Measurements from ENCODE around the gene ELFN2.

Gene ELFN2

DNA sequence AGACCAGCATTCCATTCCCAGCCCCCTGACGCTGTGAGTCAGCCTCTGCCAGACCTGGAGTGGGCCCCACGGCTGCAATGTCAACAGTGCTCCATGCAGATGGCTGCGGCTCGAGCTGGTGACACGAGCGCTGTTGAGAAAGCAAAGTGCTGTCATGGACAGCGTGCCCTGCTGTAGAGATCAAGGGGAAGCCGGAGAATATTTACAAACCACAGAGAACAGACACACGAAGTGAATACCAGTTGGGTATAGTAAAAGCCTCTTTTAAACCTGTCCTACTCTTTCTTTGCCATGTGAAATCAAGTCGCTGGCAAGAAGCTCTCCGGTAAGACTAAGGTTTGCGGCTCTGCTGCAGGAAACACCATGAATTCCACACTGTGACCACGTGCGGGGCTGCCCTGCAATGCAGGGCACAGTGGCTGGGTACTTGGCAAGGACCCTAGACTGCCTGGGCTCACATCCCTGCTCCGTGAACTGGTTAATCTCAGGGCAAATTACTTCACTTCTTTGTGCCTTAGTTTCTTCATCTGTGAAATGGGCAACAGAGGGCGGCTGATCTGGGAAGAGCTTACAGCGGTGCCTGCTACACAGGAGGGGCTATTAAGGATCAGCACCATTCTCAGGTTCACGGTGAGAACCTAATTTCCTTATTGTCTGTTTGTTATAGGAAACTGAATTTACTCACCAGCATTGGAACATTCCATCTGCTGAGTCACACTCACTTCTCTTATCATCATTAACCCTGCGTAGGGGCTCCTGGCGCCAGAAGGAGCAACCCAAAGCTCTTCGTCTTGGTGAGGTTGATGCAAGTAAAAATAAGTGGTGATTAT is 27.8 kb upstream of the ELFN2 start:
- DNase-seq (ENCODE audit: low read depth in 2 of 2): no peak

DNA sequence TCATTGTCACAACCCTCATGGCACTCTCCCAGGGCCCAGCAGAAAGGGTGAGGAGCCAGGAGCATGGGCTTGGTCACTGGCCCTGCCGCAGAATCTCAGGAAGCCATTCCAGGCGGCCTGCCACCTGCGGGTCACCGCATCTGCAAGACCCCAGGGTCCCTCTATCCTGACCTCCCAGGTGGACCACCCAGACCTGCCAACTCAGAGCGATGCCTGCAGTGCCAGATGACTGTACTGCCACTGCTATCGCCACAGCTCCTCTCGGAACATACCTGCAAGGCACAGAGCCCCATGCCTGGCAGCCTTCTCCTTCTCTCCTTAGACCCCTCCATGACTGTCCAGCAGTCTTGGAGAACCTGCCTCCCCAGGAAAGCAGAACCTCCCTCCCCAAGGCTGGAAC is 26.4 kb upstream of the ELFN2 start:
- DNase-seq (ENCODE audit: low read depth in 2 of 2): no peak

DNA sequence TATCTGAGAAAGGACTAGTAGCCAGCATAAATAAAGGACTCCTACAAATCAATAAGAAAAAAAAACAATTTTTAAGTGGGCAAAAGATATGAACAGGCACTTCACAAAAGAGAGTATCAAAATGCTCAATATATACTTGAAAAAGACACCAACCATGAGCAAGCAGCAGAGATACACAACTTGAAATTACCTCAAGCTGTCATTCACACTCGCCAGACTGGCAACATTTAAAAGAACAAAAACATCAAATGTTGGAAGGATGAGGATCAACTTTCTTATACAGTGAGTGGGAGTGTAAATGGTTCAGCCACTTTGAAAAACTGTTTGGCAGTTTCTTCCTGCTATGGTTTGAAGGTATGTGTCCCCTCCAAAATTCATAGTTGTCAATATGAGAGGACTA is 23.9 kb upstream of the ELFN2 start:
- DNase-seq (ENCODE audit: low read depth in 2 of 2): no peak

DNA sequence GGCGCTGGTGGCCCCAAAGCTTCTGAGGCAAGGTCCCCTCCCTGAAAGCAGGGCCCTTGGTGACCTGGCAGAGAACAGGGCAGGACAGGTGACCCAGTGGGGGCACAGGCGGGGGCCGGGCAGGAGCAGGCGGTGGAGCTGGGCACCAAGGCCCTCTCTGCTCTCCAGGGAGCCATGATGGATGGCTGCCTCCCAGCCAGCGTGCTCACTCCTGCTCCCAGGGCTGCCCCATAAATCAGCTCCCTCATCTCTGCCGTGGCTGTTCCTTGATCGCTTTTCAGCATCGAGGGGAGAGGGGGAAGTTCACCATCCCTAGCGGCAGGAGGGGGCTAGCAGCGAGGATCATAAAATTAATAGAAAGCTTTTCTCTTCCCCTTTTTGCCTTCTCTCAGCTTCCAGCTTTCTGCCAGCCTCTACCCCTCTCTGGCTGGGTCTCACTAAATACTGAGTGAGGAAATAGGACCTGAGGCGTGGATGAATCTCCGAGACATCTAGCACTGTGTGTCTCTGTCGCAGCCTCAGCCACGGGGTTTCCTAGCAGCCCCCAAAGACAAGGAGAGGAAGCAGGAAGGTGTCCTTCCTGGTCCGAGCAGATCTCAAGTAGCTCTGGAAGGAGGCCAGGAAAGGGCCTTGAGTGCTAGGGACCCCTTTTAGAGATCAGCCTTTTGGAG is 22.2 kb upstream of the ELFN2 start:
- no peak for DNase-seq (ENCODE audit: low read depth in 2 of 2)

DNA sequence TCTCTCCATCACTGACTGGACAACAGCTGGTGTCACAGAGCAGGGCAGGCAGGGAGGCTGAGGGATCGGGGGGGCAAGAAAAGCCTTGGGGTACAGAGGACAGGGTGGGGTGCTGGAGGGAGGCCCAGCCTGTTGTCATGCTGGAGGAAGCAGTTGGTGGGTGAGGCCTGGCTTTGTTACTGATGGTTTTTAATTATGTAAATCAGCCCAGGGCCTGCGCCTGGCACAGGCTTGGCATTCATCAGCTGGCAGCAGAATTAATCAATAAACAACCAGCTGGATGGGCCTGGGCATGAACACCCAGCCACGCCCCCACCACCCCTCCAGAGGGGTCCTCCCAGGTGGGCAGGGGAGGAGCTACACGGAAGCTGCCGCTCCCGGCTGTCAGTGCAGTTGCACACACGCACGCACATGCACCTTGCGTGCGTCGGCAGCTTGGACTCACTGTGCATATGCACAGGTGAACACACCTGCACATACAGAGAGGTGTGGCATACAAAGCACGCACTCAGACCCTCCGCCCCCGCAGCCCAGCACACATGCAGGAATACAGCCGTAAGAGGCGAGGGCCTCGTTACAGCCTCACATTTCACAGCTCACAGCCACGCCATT is 21.3 kb upstream of the ELFN2 start:
- no peak for DNase-seq (ENCODE audit: low read depth in 2 of 2)

DNA sequence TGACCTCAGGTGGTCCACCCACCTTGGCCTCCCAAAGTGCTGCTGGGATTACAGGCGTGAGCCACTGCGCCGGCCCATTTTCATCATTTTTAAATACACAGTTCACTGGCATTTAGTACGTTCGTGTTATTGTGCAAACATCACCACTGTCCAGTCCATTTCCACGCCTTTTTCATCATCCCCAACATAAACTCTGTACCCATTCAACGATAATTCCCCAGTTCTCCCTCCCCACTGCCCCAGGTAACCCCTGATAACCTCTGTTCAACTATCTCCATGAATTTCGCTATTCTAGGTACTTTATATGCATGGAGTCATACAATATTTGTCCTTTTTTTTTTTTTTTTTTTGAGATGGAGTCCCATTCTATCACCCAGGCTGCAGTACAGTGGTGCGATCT is 18.2 kb upstream of the ELFN2 start:
- DNase-seq (ENCODE audit: low read depth in 2 of 2): no peak

DNA sequence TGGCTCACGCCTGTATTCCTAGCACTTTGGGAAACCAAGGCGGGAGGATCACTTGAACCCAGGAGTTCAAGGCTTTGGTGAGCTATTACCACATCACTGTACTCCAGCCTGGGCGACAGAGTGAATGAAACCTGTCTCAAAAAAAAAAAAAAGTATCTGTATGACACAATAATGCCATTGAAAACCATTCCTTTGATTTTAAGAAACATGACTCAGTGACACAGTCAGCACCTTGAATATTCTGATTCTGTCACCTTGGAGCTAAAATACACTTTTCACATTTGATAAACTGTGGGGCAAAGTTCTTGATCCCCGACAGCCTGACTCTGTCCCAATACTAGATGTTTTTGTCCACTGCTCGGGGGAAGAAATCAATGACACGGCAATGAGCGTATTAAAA is 16.7 kb upstream of the ELFN2 start:
- DNase-seq (ENCODE audit: low read depth in 2 of 2): no peak

DNA sequence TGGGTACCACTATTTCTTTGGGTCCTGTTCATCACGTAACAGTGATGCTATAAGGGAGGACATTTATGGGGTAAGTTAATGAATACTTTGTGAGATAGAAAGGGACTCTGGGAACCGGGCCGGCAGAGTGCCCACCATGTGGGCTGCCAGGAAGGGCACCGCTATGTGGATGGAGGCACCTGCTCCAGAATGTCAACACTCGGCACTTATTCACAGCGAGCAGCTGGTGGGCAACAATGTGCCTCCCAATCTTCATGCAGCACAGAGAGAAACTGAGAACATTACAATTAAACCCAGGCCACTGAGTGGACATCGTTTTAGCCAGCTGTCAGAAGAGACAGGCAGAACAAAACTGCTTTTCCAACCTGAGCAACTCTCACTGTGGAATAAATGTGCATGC is 15.8 kb upstream of the ELFN2 start:
- DNase-seq (ENCODE audit: low read depth in 2 of 2): no peak

DNA sequence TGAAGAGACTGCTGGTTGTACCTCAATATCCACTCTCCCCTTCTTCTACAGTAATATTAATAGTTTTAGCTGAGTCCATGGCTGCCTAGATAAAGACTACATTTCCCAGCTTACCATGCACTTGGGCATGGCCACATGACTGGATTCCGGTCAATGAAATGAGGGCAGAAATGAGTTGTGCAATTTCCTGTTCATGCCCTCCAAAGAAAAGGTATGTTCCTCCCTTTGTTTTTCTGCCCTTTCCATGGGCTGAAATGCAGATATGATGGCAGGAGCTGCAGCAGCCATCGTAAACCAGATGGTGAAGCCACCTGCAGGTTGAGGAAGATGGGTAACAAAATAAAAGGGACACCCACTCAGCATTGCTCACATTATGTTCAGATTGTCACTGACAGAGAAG is 15.3 kb upstream of the ELFN2 start:
- no peak for DNase-seq (ENCODE audit: low read depth in 2 of 2)

DNA sequence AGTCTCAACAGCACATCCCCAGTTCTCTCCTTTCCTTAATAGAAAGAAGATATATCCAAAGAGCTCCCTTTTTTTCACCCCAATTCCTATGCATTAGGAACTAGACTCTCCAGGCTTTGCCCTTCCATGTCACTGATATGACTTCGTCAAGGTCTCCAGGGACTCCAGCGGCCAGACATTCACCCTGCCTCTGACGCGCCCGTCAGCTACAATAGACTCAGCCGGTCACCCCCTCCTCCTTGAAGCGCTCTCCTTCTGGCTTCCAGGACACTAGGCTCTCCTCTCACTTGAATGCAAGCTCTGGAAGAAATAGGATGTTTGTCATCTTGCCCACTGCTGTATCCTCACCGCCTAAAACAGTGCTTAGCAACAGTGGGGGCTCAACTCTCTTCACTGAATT is 14.9 kb upstream of the ELFN2 start:
- no peak for DNase-seq (ENCODE audit: low read depth in 2 of 2)

DNA sequence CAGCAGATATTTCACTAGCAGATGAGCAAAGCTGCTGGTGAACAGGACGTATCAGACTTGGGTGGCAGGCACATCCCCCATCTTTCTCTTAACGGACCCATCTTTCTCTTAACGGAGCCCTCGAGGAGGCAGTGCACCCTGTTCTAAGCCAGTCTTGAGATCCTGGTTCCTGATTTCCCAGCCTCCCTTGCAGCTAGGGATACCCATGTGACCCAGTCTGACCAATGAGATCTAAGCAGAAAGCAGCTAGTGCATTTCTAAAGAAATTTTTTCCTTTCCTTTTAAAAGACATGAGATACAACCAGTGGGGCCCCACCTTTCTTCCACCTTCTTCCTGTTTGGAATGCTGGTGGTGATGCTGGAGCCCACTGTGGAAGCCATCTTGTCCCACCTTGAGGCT is 13.6 kb upstream of the ELFN2 start:
- DNase-seq (ENCODE audit: low read depth in 2 of 2): no peak

DNA sequence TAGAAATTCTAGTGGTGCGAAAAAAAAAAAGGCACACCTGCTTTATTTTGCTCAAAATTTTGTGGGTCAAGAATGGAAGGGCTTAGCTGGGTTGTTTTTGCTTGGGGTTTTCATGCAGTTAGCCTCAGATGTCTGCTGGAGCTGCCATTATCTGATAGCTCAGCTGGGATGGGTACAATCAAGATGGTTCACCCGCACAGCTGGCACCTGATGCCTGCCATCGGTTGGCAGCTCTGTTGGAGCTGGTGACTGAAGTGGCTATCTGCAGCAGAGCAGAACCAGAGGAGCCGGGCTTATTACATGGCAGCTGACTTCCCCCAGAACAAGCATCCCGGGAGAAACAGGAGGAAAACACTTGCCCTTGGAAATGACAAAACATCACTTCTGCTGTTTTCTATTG is 12.1 kb upstream of the ELFN2 start:
- DNase-seq (ENCODE audit: low read depth in 2 of 2): no peak

DNA sequence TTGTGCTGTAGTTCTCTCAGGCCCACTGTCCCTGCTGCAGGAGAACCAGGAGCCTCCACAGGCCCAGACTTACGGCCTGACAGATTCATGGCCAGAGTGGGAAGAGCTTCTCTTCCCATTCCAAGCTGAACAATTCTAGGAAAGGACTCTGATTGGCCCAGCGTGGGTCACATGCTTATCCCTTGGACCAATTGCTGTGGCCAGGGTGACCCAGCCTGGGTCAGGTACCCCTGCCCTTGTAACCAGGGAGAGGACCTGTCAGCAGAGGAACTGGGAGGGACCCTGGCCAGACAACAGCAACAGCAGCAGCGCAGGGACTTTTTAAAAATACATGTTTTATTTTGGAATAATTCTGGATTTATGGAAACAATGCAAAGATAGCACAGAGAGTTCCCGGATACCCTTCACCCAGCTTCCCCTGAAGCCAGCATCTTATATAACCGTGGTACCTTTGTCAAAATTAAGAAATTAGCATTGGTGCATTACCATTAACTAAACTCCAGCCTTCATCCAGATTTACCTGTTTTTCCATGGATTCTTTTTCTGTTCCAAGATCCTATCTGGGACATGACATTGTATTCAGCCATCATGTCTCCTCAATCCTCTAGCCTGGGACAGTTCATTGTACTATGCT is 8.8 kb upstream of the ELFN2 start:
- DNase-seq (ENCODE audit: low read depth in 2 of 2): no peak

DNA sequence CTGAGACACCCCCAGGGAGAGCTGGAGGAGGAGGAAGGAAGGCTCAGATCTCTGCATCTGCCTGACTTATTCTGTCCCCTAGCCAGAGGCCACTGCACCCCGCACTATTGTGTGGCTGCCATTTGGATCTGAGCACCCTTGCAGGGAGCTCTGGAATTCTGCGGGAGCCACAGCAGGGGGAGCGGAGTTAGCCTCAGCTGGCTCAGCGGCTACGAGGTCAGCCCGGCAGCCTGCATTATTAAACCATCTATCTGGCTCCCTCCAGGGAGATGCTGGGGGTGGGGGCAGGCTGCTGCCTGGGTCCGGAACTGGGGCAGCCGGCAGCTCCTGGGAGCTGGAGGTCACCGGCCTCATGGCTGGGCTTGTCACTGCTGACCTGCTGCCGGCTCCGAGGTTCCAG is 6.5 kb upstream of the ELFN2 start:
- no peak for DNase-seq (ENCODE audit: low read depth in 2 of 2)

DNA sequence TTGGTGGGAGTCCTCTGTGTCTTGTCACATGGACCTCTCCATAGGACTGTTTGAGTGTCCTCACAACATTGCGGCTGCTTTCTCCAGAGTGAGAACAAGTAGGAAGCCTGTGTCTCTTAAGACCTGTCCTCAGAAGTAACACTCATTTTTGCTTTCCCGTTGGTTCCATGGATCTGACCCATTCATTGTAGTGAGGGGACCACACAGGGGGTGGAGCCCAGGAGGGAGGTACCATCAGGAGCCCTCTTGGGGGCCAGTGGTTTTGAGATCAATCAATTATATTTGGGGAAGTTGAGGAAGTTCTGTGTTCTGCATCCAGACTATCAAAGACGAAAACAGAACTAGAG is 5.4 kb upstream of the ELFN2 start:
- DNase-seq (ENCODE audit: low read depth in 2 of 2): no peak

DNA sequence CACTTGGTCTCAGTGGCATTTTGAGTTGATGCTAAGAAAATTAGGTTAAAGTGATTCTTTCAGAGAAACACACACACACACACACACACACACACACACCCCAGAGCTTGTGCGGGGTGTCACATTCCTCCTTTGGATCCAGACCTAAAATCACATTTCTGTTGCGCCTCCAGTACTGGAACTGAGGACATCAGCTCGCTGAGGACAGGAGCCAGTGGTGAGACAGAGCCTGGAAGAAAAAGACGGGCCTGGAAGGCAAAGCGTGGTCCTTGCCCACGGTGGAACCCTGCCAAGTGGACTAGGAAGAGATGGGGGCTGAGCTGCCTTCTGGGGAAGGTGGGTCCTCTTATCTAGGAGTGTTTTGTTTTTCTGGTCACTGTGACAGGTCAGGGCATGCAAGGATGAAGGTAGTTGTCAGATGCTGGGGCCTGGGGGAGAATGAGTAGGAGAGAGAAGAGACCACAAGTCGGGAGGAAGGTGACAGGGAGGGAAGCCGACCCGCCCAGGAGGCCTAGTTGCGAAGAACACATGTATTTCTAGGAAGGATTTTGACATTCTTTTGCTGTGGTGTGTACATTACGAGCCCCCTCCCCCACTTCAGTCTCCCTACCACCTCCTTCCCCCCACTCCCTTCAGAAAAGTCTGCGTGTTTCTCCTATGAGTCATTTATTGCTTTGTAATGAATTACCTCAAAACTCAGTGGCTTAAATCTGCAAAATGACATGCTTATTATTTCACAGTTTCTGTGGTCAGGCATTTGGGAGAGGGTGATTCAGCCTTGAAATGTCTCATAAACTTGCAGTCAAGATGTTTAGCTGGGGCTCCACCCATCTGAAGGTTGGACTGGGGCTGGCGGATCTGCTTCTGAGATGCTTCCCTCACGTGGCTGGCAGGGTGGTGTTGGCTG is 4.8 kb upstream of the ELFN2 start:
- DNase-seq (ENCODE audit: low read depth in 2 of 2): peak; percentile 30 to 52

DNA sequence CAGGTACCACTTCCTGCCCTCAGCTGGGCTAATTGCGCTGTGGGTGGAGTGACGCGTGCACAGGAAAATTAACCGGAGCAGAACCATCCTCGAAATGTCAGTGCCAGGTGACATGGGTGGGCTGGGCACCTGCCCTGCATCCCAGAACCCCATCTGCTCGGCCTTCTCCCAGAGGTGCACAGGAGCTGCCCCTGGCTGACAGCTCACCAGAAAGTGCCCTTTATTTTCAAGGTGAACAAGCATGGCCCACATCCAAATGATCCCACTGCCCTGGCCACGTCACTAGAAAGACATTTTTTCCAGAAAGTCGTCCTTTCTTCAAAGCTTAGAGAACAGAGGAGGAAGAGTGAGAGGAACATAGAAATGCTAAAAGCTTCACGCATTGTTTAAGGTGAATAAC is 4.1 kb upstream of the ELFN2 start:
- DNase-seq (ENCODE audit: low read depth in 2 of 2): no peak

DNA sequence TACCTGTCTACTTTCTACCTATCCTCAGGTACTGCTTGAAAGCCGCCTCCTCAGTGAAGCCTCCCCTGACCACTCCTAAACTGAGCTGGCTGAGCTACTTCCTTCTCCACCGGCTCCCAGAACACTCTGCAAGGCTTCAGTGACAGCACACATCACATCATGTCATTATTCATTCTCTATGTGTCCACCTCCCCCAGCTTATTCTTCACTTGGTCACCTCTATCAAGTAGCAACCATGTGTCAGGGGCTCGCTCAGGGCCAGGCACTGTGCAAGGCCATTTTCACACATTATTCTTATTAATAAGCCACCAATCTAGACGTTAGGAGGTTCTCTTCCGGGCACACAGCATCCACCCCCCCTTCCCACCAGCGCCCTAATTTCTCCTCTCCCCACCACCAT is 3.7 kb upstream of the ELFN2 start:
- no peak for DNase-seq (ENCODE audit: low read depth in 2 of 2)

DNA sequence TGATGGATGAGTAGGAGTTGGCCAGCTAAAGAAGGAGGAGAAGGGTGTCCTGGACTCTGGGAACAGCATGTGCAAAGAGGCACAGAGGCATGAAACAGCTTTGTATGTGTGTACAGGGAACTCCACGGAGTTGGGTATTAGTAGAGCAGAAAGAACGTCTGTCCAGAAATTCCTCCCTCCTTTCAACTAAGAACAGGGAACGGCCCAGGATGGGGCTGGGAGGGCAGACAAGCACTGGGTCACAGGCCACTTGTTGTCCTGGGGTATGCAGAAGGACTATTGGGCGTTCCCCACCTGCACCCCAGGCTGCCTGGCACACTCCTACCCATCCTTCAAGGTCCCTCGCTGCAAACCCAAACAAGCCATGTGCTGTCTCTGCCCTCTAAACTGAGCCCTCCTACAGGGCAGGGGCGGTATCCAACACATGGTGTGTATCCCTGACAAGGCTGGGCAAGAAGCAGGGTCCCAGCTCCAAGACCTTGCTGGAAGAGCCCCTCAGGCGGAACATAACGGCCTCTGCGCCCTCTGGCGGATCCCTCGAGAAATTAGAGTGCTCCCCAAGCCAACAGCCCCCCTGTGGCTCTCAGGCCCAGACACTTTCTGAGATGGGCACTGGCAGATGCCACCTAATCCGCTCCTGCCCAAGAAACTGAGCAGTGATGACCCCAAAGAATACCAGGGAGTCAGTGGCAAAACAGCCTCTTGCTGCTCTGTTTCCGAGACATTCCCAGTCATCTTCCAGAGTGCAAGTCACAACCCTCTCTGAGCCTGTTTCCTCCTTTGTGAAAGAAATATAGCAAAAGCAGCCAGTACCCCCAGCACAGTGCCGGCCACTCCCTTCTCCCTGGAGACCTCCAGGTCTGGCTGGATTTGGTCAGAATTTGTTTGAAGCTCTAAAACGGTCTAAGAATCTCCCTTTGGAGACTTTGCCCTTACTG is 1.6 kb upstream of the ELFN2 start:
- DNase-seq (ENCODE audit: low read depth in 2 of 2): peak; percentile 37 to 45

Data from stimulated activated CD4-positive, alpha-beta T cell treated with anti-CD3 and anti-CD28 coated beads, Interleukin-4, amount 100 ng/mL, for 48 hours (primary cell).